HEK293 (cell line): ENCODE measurements around the gene TNNC1.

Experiments
- CTCF ChIA-PET: fragments of 350-600 bp; formaldehyde crosslinking; extraction: SDS; loops from one replicate; lab custom pipeline; 2021; ENCODE audit warnings: antibody characterized with exemption; lab: Yijun Ruan, JAX
- POLR2A ChIA-PET: fragments of 300-600 bp; formaldehyde crosslinking; extraction: SDS; loops from one replicate; lab custom pipeline; 2020; ENCODE audit warnings: antibody characterized with exemption, inconsistent platforms; lab: Yijun Ruan, JAX
- H3K27ac ChIP-seq: fragments of 200-500 bp; sonication (Bioruptor generic); 2 replicates; pipeline ENCODE4 v1.5.1; 2014; ENCODE audit warnings: low read depth, low read length, control low read depth, inconsistent platforms; ENCODE audit errors: extremely low read depth
- H3K36me3 ChIP-seq, 2 experiments: fragments of 200-500 bp in 1 of 2; sonication (Bioruptor generic) in 1 of 2; 1 replicate in 1 of 2; 2 replicates in 1 of 2; pipeline ENCODE4 v1.5.1; 2014 to 2017; ENCODE audit warnings: inconsistent platforms in 2 of 2, low read length in 2 of 2; ENCODE audit not compliant: control insufficient read depth in 2 of 2, insufficient read depth in 1 of 2
- H3K4me1 ChIP-seq: fragments of 200-500 bp; sonication (Bioruptor generic); 2 replicates; pipeline ENCODE4 v1.5.1; 2014; ENCODE audit warnings: mild to moderate bottlenecking, low read length, inconsistent platforms; ENCODE audit not compliant: control insufficient read depth, insufficient read depth
- H3K4me3 ChIP-seq: 2 replicates; pipeline ENCODE4 v1.5.1; 2011; ENCODE audit warnings: low read depth, mild to moderate bottlenecking, control low read depth, low read length, moderate library complexity
- H3K9me3 ChIP-seq: fragments of 200-500 bp; sonication (Bioruptor generic); 2 replicates; pipeline ENCODE4 v1.5.1; 2014; ENCODE audit warnings: low read depth, low read length, inconsistent platforms; ENCODE audit not compliant: control insufficient read depth, insufficient read depth
- FEZF1 ChIP-seq: fragments of 450-650 bp; formaldehyde crosslinking; IDR thresholded peaks from 2 replicates; pipeline ENCODE4 v1.5.1; 2016; ENCODE audit warnings: missing biosample characterization, missing genetic modification characterization
- KLF16 ChIP-seq: fragments of 450-650 bp; formaldehyde crosslinking; IDR thresholded peaks from 2 replicates; pipeline ENCODE4 v1.5.1; 2017; ENCODE audit warnings: missing biosample characterization, missing genetic modification characterization
- MEIS1 ChIP-seq: sonication (generic); formaldehyde crosslinking; IDR thresholded peaks from 2 replicates; pipeline ENCODE4 v1.8.1; 2022; ENCODE audit warnings: missing genetic modification reagents, mild to moderate bottlenecking, borderline replicate concordance
- MYNN ChIP-seq: fragments of 450-650 bp; formaldehyde crosslinking; IDR thresholded peaks from 2 replicates; pipeline ENCODE4 v1.5.1; 2016; ENCODE audit warnings: missing biosample characterization, missing genetic modification characterization, borderline replicate concordance
- WT1 ChIP-seq: fragments of 450-650 bp; formaldehyde crosslinking; IDR thresholded peaks from 2 replicates; pipeline ENCODE4 v1.5.1; 2016; ENCODE audit warnings: missing biosample characterization, missing genetic modification characterization
- ZFP69B ChIP-seq: fragments of 450-650 bp; formaldehyde crosslinking; IDR thresholded peaks from 2 replicates; pipeline ENCODE4 v1.5.1; 2016; ENCODE audit warnings: missing biosample characterization, missing genetic modification characterization
- ZIC2 ChIP-seq: fragments of 450-650 bp; formaldehyde crosslinking; IDR thresholded peaks from 2 replicates; pipeline ENCODE4 v1.5.1; 2016; ENCODE audit warnings: missing biosample characterization, missing genetic modification characterization
- ZNF146 ChIP-seq: fragments of 450-650 bp; formaldehyde crosslinking; IDR thresholded peaks from 2 replicates; pipeline ENCODE4 v1.5.1; 2016; ENCODE audit warnings: missing biosample characterization, missing genetic modification characterization
- ZNF174 ChIP-seq: fragments of 450-650 bp; formaldehyde crosslinking; IDR thresholded peaks from 2 replicates; pipeline ENCODE4 v1.5.0; 2017; ENCODE audit warnings: missing biosample characterization, mild to moderate bottlenecking, missing genetic modification characterization
- ZNF274 ChIP-seq, 2 experiments: fragments of 200-500 bp in 1 of 2; fragments of 450-650 bp in 1 of 2; sonication (Bioruptor generic) in 1 of 2; formaldehyde crosslinking in 1 of 2; IDR thresholded peaks; 2 replicates each; pipeline versions ENCODE4 v1.5.1 to v1.6.1; 2014 to 2016; ENCODE audit warnings: borderline replicate concordance in 1 of 2, inconsistent platforms in 1 of 2, low read length in 1 of 2, missing biosample characterization in 1 of 2, missing genetic modification characterization in 1 of 2
- ZNF350 ChIP-seq: fragments of 450-650 bp; formaldehyde crosslinking; IDR thresholded peaks from 2 replicates; pipeline ENCODE4 v1.5.0; 2017; ENCODE audit warnings: missing biosample characterization, mild to moderate bottlenecking, missing genetic modification characterization
- ZNF391 ChIP-seq: fragments of 450-650 bp; formaldehyde crosslinking; IDR thresholded peaks from 2 replicates; pipeline ENCODE4 v1.5.1; 2016; ENCODE audit warnings: low read depth, missing biosample characterization, missing genetic modification characterization, borderline replicate concordance
- ZNF514 ChIP-seq: fragments of 450-650 bp; formaldehyde crosslinking; IDR thresholded peaks from 2 replicates; pipeline ENCODE4 v1.5.1; 2016; ENCODE audit warnings: missing biosample characterization, missing genetic modification characterization
- ZNF530 ChIP-seq: fragments of 450-650 bp; formaldehyde crosslinking; IDR thresholded peaks from 2 replicates; pipeline ENCODE4 v1.5.1; 2016; ENCODE audit warnings: low read depth, missing biosample characterization, missing genetic modification characterization
- ZNF558 ChIP-seq: fragments of 450-650 bp; formaldehyde crosslinking; IDR thresholded peaks from 2 replicates; pipeline ENCODE4 v1.5.1; 2016; ENCODE audit warnings: missing biosample characterization, missing genetic modification characterization
- ZNF623 ChIP-seq: fragments of 450-650 bp; formaldehyde crosslinking; IDR thresholded peaks from 2 replicates; pipeline ENCODE4 v1.5.1; 2016; ENCODE audit warnings: missing biosample characterization, missing genetic modification characterization
- ZNF654 ChIP-seq: fragments of 450-650 bp; formaldehyde crosslinking; IDR thresholded peaks from 2 replicates; pipeline ENCODE4 v1.5.1; 2016; ENCODE audit warnings: low read depth, missing biosample characterization, missing genetic modification characterization
- ZNF707 ChIP-seq: fragments of 450-650 bp; formaldehyde crosslinking; IDR thresholded peaks from 2 replicates; pipeline ENCODE4 v1.5.1; 2016; ENCODE audit warnings: missing biosample characterization, missing genetic modification characterization
- ZNF830 ChIP-seq: fragments of 450-650 bp; IDR thresholded peaks from 2 replicates; pipeline ENCODE4 v1.5.0; 2018; ENCODE audit warnings: missing biosample characterization, missing genetic modification characterization, low read depth, mild to moderate bottlenecking, moderate library complexity
- TF ChIP-seq, protein P1 (sequence below): fragments of 450-650 bp; formaldehyde crosslinking; IDR thresholded peaks from 2 replicates; pipeline ENCODE4 v1.5.1; 2016; ENCODE audit warnings: missing biosample characterization, missing genetic modification characterization
- TF ChIP-seq, protein P2 (sequence below): fragments of 450-650 bp; IDR thresholded peaks from 2 replicates; pipeline ENCODE4 v1.5.1; 2018; ENCODE audit warnings: missing biosample characterization, mild to moderate bottlenecking, missing genetic modification characterization
- TF ChIP-seq, protein P3 (sequence below): fragments of 450-650 bp; formaldehyde crosslinking; IDR thresholded peaks from 2 replicates; pipeline ENCODE4 v1.5.1; 2016; ENCODE audit warnings: missing biosample characterization, missing genetic modification characterization
- TF ChIP-seq, protein P4 (sequence below): fragments of 450-650 bp; formaldehyde crosslinking; IDR thresholded peaks from 2 replicates; pipeline ENCODE4 v1.5.1; 2016; ENCODE audit warnings: missing biosample characterization, missing genetic modification characterization, low read depth
- TF ChIP-seq, protein P5 (sequence below): fragments of 450-650 bp; formaldehyde crosslinking; optimal IDR thresholded peaks from 2 replicates; pipeline ENCODE3; 2016; ENCODE audit warnings: missing biosample characterization, mild to moderate bottlenecking, missing genetic modification characterization

The TNNC1 gene

DNA sequence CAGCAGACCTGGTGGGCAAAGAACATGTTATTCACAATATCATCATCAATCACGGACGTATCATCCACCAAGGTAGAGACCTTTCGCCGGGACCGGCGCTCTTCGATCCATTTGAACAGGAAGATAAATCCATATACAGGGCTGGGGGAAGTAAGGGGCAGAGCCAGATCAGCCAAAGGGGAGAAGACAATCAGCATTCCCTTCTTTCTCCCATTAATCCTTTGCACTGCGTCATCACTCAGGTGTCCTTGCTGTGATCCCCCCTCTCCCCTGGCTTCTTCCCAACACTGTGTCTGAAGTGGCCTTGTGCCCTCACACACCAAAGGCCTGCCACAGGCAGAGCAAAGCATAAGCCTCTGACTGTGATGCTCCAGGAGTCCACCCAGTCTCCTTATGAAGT lies 45.4 kb downstream of the TNNC1 start (continued):
- no peak for TF ChIP-seq ZNF274 (IDR thresholded peaks at IDR 0.05; ENCODE audit: low read length)
- TF ChIP-seq ZNF274 (tag by site-specific recombination; IDR thresholded peaks at IDR 0.05; ENCODE audit: borderline replicate concordance) = no peak
- TF ChIP-seq ZFP69B (tag by site-specific recombination) = no peak
- no peak for TF ChIP-seq ZNF830 (tag by site-specific recombination)
- TF ChIP-seq, protein P1, sequence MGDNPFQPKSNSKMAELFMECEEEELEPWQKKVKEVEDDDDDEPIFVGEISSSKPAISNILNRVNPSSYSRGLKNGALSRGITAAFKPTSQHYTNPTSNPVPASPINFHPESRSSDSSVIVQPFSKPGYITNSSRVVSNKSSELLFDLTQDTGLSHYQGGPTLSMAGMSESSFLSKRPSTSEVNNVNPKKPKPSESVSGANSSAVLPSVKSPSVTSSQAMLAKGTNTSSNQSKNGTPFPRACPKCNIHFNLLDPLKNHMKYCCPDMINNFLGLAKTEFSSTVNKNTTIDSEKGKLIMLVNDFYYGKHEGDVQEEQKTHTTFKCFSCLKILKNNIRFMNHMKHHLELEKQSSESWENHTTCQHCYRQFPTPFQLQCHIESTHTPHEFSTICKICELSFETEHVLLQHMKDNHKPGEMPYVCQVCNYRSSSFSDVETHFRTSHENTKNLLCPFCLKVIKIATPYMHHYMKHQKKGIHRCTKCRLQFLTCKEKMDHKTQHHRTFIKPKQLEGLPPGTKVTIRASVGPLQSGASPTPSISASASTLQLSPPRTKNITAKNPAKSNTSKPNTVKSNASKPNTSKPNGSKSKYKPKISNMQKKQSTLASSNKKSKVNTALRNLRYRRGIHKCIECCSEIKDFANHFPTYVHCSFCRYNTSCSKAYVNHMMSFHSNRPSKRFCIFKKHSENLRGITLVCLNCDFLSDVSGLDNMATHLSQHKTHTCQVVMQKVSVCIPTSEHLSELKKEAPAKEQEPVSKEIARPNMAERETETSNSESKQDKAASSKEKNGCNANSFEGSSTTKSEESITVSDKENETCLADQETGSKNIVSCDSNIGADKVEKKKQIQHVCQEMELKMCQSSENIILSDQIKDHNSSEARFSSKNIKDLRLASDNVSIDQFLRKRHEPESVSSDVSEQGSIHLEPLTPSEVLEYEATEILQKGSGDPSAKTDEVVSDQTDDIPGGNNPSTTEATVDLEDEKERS = no peak
- no peak for TF ChIP-seq ZNF654 (tag by site-specific recombination)
- no peak for TF ChIP-seq FEZF1
- no peak for TF ChIP-seq WT1
- TF ChIP-seq, protein P2, sequence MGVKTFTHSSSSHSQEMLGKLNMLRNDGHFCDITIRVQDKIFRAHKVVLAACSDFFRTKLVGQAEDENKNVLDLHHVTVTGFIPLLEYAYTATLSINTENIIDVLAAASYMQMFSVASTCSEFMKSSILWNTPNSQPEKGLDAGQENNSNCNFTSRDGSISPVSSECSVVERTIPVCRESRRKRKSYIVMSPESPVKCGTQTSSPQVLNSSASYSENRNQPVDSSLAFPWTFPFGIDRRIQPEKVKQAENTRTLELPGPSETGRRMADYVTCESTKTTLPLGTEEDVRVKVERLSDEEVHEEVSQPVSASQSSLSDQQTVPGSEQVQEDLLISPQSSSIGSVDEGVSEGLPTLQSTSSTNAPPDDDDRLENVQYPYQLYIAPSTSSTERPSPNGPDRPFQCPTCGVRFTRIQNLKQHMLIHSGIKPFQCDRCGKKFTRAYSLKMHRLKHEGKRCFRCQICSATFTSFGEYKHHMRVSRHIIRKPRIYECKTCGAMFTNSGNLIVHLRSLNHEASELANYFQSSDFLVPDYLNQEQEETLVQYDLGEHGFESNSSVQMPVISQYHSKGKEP = no peak
- no peak for TF ChIP-seq ZNF391 (tag by site-specific recombination)

DNA sequence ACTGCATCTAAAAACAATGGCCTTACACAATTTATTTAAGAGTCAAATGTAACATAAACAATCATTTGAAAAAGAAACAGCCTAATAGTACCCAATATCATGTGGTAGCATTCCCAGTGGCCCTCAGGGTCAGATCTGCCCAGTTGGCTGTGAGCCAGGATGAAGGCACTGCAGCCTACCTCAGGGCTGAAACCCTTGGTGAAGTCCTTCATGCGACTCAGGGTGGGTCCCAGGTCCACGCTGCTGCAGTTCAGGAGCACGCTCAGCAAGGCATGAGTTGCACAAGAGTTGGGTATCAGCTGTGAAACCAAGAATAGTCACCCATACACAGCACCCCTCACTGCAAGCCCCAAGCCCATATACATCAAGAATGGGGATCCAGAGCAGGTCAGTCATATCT lies 46.1 kb downstream of the TNNC1 start:
- peaks cover 0 to 64% of the 10 kb centered on the region in 2 experiments; a peak in 1 of 3 replicates for H3K36me3 ChIP-seq
- ChIA-PET CTCF (interaction anchor here (0.6 to 0.7 kb wide), 3 partner anchors 15 to 245 kb away, joined by 3 to 5 read pairs (median 4); no protein-coding TSS in a partner anchor), POLR2A (no interaction called here)
- no peak overlapping the region for H3K27ac ChIP-seq
- H3K4me3 ChIP-seq = no peak overlapping the region
- 0 out of 2 replicates have a peak, but pooled peaks cover 3% of the 10 kb centered on the region for H3K4me1 ChIP-seq
- H3K9me3 ChIP-seq = no peaks in the 10 kb centered on the region
- no peak for TF ChIP-seq ZNF530 (tag by site-specific recombination)

DNA sequence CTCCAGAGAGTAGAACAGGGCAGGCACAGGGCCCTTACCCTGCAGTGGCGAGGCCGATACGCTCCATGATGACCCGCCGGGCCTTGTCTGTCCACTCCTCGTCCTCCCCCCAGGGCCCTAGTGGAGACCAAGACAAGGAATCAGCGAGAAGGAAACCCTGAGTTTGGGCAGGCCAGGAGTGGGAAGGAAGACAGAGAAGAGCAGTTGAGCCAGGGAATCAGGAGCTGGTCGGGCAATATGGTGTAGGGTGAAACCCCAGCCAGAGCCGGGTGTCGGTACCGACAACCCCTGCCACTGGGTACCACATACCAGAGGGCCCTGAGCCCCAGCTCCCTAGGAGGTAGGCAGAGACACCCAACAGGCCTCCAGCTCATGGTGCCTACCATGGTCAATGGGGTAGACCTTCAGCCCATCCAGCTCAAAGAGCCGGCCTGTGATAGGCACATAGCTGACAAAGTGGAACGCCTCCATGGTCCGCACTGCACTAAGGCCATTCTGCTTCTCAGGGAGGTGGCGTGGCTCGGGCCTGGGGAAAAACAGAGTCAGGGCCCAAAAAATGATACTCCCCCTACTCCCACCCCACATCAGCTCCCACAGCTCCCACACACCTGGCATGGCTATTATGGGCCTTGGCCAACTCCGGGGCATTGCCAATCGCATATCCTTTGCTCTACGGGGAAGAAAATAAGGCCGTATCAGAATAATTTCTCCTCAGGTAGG lies 46.9 kb downstream of the TNNC1 start:
- Histone ChIP-seq H3K36me3 (peaks cover 0 to 71% of the 10 kb centered on the region in 2 experiments; a peak in 1 of 3 replicates), H3K4me3 (no peak overlapping the region), H3K4me1 (0 out of 2 replicates have a peak, but pooled peaks cover 3% of the 10 kb centered on the region), H3K9me3 (no peaks in the 10 kb centered on the region), H3K27ac (no peak overlapping the region)
- CTCF ChIA-PET = interaction anchor here (0.7 to 1.3 kb wide), 2 partner anchors 20 to 22 kb away, joined by 3 read pairs; no protein-coding TSS in a partner anchor
- POLR2A ChIA-PET = interaction anchor here (0.5 kb wide), 1 partner anchor 189 kb away, joined by 3 read pairs; no protein-coding TSS in a partner anchor
- TF ChIP-seq ZNF558 (tag by site-specific recombination) = no peak
- no peak for TF ChIP-seq MEIS1
- TF ChIP-seq KLF16 (tag by site-specific recombination) = no peak
- no peak for TF ChIP-seq ZIC2 (tag by site-specific recombination)
- TF ChIP-seq MYNN (tag by site-specific recombination) = no peak
- no peak for TF ChIP-seq ZNF530 (tag by site-specific recombination)
- TF ChIP-seq ZNF707 (tag by site-specific recombination) = no peak
- TF ChIP-seq, protein P3, sequence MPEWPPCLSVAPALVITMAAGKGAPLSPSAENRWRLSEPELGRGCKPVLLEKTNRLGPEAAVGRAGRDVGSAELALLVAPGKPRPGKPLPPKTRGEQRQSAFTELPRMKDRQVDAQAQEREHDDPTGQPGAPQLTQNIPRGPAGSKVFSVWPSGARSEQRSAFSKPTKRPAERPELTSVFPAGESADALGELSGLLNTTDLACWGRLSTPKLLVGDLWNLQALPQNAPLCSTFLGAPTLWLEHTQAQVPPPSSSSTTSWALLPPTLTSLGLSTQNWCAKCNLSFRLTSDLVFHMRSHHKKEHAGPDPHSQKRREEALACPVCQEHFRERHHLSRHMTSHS (tag by site-specific recombination) = no peak
- no peak for TF ChIP-seq ZNF146 (tag by site-specific recombination)
- TF ChIP-seq ZNF174 (tag by site-specific recombination) = no peak
- TF ChIP-seq ZNF623 (tag by site-specific recombination) = no peak
- TF ChIP-seq ZNF350 = no peak
- TF ChIP-seq ZNF514 (tag by site-specific recombination) = no peak
- TF ChIP-seq, protein P4, sequence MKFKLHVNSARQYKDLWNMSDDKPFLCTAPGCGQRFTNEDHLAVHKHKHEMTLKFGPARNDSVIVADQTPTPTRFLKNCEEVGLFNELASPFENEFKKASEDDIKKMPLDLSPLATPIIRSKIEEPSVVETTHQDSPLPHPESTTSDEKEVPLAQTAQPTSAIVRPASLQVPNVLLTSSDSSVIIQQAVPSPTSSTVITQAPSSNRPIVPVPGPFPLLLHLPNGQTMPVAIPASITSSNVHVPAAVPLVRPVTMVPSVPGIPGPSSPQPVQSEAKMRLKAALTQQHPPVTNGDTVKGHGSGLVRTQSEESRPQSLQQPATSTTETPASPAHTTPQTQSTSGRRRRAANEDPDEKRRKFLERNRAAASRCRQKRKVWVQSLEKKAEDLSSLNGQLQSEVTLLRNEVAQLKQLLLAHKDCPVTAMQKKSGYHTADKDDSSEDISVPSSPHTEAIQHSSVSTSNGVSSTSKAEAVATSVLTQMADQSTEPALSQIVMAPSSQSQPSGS (tag by site-specific recombination) = no peak
- TF ChIP-seq, protein P5, sequence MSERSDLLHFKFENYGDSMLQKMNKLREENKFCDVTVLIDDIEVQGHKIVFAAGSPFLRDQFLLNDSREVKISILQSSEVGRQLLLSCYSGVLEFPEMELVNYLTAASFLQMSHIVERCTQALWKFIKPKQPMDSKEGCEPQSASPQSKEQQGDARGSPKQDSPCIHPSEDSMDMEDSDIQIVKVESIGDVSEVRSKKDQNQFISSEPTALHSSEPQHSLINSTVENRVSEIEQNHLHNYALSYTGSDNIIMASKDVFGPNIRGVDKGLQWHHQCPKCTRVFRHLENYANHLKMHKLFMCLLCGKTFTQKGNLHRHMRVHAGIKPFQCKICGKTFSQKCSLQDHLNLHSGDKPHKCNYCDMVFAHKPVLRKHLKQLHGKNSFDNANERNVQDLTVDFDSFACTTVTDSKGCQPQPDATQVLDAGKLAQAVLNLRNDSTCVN (tag by site-specific recombination) = no peak
